ENCODE measurements around the gene UTS2B.

Gene UTS2B

GRCh38 chr3:191340966-191341365 is 10.6 kb upstream of the UTS2B start:
- no peaks in the 10 kb centered on the region for H3K36me3 Mint-ChIP-seq (ENCODE audit: low read depth)
- H3K27ac Mint-ChIP-seq, result no peak overlapping the region
- H3K9me3 Mint-ChIP-seq, result no peaks in the 10 kb centered on the region
- H3K27me3 Mint-ChIP-seq, result no peaks in the 10 kb centered on the region
- peaks cover 47% of the 10 kb centered on the region for H3K4me1 Mint-ChIP-seq (ENCODE audit: low read depth)
- no peak overlapping the region for H3K4me3 Mint-ChIP-seq

DNA sequence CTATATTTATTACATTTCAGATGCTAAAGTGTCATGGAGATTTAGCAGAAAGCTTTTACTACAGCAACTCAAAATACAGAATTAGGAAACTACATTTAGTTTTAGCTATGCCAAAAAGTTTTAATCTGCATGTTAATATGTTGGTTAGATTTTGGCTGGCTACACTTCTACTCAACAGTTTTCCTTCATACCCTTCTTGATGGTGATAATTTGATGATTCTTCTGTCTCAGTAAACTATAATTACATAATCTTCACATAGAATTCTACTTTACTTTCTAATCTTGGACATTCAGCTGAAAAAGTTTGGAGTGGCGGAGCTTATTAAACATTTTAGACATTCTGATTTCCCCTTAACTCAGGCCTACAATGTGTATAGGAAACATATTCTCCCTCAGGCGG is 10.0 kb upstream of the UTS2B start:
- H3K27me3 Mint-ChIP-seq, result no peaks in the 10 kb centered on the region
- H3K4me3 Mint-ChIP-seq, result no peak overlapping the region
- H3K27ac Mint-ChIP-seq, result no peak overlapping the region
- no peaks in the 10 kb centered on the region for H3K9me3 Mint-ChIP-seq
- peaks cover 49% of the 10 kb centered on the region for H3K4me1 Mint-ChIP-seq (ENCODE audit: low read depth)
- no peaks in the 10 kb centered on the region for H3K36me3 Mint-ChIP-seq (ENCODE audit: low read depth)

DNA sequence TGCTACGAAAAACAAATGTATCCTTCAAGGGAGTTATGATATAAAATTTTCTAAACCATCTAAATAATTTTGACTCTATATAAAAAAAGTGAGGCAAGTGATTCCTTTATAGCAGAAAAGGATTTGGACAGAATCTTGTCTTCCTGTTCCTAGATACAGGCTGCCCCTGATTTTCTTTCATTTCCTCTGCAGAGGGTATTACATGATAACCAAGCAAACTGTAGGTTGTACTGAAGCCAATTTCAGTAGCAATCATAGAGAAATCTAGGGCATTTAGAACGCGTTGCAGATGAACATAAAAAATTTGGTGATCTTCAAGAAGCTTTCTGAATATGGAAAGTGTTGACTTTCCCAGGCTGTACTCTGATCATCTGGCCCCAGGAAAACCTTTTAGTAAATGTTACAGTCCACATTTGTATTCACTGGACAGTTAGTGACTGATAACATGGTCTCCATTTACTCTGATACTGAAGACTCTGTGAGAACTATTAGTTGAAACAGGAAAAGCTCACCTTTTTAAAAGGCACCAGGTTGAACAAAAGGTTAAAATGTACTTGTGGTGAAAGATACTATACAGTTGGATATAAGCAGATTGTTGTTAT is 9.1 kb upstream of the UTS2B start:
- no peaks in the 10 kb centered on the region for H3K9me3 Mint-ChIP-seq
- H3K36me3 Mint-ChIP-seq (ENCODE audit: low read depth), result no peaks in the 10 kb centered on the region
- no peak overlapping the region for H3K27ac Mint-ChIP-seq
- no peaks in the 10 kb centered on the region for H3K27me3 Mint-ChIP-seq
- H3K4me1 Mint-ChIP-seq (ENCODE audit: low read depth), result peaks cover 55% of the 10 kb centered on the region
- H3K4me3 Mint-ChIP-seq, result no peak overlapping the region

DNA sequence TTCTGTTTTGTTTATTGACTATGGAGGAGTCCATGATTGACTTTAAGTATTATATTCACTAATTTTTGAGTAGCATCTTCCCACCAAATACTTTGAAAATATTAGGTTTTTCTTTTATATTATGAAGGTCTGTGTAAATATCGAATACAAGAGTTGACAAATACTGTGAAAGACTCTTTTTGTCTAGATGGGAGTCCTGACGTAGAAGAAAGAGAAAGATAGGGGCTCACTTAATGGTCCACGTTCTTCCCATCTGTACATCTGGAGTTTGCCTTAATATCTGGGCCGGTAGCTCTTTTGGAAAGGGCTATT is 7.8 kb upstream of the UTS2B start:
- peak overlapping the region; percentile 19 for H3K27ac Mint-ChIP-seq

DNA sequence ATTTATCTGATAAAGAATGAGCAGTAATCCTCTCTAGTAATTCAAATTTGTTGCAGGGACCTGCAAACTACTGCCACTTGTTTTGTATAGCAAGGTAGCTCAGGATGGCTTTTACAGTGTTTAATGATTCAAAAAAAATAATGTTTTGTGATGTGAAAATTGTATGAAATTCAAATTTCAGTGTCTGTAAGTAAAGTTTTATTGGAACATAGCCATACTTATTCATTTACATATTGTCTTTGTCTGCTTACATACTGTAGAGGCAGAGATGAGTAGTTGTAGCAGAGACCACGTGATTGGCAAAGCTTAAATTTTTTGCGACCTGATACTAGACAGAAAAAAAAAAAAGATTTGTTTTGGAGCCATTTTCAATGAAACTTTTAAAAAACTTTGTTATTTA is 6.5 kb upstream of the UTS2B start:
- H3K4me1 Mint-ChIP-seq (ENCODE audit: low read depth), result peaks cover 66% of the 10 kb centered on the region
- H3K4me3 Mint-ChIP-seq, result no peak overlapping the region
- H3K9me3 Mint-ChIP-seq, result no peaks in the 10 kb centered on the region
- peak overlapping the region; percentile 36 for H3K27ac Mint-ChIP-seq
- H3K27me3 Mint-ChIP-seq, result peaks cover 9% of the 10 kb centered on the region
- no peaks in the 10 kb centered on the region for H3K36me3 Mint-ChIP-seq (ENCODE audit: low read depth)

More for the DNA sequence above, 7.8 kb upstream of the UTS2B start:
- no peaks in the 10 kb centered on the region for H3K9me3 Mint-ChIP-seq
- H3K27me3 Mint-ChIP-seq, result no peaks in the 10 kb centered on the region
- H3K36me3 Mint-ChIP-seq (ENCODE audit: low read depth), result no peaks in the 10 kb centered on the region
- H3K4me3 Mint-ChIP-seq, result no peak overlapping the region
- peaks cover 61% of the 10 kb centered on the region for H3K4me1 Mint-ChIP-seq (ENCODE audit: low read depth)

DNA sequence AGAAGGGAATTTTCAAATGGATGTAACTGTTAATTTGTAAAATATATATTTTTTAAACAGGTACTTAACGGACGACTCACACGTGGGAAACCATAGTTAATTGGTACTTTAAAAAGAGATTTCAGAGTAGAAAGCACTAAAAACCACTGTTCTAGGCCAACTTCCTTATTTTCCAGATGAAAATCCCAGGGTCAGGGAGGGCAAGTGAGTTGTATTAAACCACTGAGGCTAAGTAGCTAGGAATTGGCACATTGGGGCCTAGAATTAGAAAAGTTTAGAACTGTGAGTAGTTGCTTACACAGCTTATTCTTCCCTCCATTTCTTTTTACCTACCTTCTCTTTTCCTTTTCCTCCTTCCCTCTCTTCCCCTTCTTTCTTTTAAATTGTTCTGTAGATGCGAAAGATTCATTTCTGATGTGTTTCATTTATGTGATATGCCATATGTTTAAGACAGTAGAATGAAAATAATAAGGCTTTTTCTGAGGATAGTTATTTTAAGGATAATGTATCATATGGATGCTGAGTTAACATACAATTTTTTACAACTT is 4.1 kb upstream of the UTS2B start:
- peaks cover 73% of the 10 kb centered on the region for H3K4me1 Mint-ChIP-seq (ENCODE audit: low read depth)
- H3K4me3 Mint-ChIP-seq, result no peak overlapping the region
- H3K27me3 Mint-ChIP-seq, result peaks cover 26% of the 10 kb centered on the region
- H3K36me3 Mint-ChIP-seq (ENCODE audit: low read depth), result no peaks in the 10 kb centered on the region
- no peaks in the 10 kb centered on the region for H3K9me3 Mint-ChIP-seq
- peak overlapping the region; percentile 45 for H3K27ac Mint-ChIP-seq

DNA sequence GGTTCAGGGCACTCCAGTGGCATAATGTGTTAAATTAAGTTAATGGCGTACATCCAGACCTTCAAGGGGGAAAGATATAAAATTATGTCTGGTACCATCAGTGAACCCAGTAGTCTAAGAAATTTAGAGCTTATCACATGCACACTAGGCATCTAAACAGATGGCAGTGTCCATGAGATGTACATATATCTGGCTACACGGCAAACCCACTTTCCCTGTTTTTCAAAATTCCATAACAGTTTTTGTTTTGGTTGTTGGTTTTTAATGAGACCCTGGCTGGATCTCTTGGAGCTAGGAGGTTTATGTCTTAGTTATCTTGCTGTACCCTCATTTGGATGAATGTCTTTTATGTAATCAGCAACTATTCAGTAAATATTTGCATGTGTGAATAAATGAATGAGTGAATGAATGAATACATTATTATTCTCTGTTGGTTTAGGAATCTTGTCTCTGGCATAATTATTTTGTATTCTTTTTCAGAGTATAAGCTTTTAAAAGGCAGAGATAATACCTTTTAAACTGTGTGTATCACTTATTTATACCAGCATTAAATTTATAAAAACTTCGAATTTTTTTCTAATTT is 3.1 kb upstream of the UTS2B start:
- Mint-ChIP-seq H3K9me3 (peaks cover under 1% of the 10 kb centered on the region), H3K27me3 (peaks cover 31% of the 10 kb centered on the region), H3K27ac (no peak overlapping the region), H3K4me1 (ENCODE audit: low read depth) (peaks cover 70% of the 10 kb centered on the region), H3K4me3 (no peak overlapping the region), H3K36me3 (ENCODE audit: low read depth) (no peaks in the 10 kb centered on the region)

GRCh38 chr3:191331388-191331787 is 1.1 kb upstream of the UTS2B start:
- Mint-ChIP-seq H3K36me3 (ENCODE audit: low read depth) (no peaks in the 10 kb centered on the region), H3K27ac (no peak overlapping the region), H3K9me3 (peaks cover 4% of the 10 kb centered on the region), H3K4me3 (peak overlapping the region; percentile 76), H3K4me1 (ENCODE audit: low read depth) (peaks cover 52% of the 10 kb centered on the region), H3K27me3 (peaks cover 34% of the 10 kb centered on the region)

- Mint-ChIP-seq H3K36me3 (ENCODE audit: low read depth) (no peaks in the 10 kb centered on the region), H3K27ac (peak overlapping the region; percentile 74), H3K9me3 (peaks cover 4% of the 10 kb centered on the region), H3K4me3 (peak overlapping the region; percentile 76), H3K27me3 (peaks cover 34% of the 10 kb centered on the region), H3K4me1 (ENCODE audit: low read depth) (peaks cover 47% of the 10 kb centered on the region)
These were observed 263 bp upstream of the UTS2B start for GRCh38 chr3:191330530-191331048.

DNA sequence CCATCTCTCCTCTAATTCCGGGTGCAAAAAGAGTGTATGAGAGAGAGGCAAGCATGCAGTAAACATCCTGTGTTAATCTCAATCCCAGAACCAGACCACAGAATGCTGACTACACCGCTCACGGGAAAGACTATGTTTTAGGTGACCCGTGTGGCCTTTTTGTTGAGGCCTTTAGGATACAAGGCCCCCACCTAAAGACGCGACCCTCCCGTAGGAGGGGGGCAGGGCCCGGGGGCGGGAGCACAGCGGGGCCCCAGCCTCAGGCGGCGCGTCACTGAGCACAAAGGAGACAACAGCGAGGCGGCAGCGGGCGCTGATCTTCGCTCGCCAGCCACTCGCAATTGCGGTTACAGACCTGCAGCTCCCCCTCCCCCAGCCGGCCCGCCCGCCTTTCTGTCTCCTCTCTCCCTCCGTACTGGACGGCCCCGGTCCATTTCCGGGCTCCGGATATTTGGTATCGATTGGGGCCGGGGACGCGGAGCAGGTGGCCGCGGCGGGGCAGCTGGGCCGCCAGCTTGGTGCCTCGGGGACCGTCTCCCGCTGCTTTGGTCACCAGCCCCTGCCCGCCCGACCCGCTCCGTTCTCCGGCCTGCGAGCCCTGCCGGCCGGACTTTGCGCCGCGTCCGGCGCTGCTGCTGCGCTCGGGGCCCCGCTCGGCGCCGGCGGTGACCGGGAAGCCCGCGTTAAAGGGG is 1.2 kb downstream of the UTS2B start, which contains the start of gene CCDC50:
Gene CCDC50, plus strand, starts transcription at position 433 of the 692 bp plus-strand sequence. CDS start 281 bp downstream, outside the sequence.
- H3K9me3 Mint-ChIP-seq, result peaks cover 4% of the 10 kb centered on the region
- H3K4me3 Mint-ChIP-seq, result peak within 1 kb of the TSS; percentile 76
- peak within 1 kb of the TSS; percentile 74 for H3K27ac Mint-ChIP-seq
- peaks cover 32% of the 10 kb centered on the region for H3K4me1 Mint-ChIP-seq (ENCODE audit: low read depth)
- no peaks in the 10 kb centered on the region for H3K36me3 Mint-ChIP-seq (ENCODE audit: low read depth)
- H3K27me3 Mint-ChIP-seq, result peaks cover 34% of the 10 kb centered on the region

- Mint-ChIP-seq H3K4me1 (ENCODE audit: low read depth) (peaks cover 29% of the 10 kb centered on the region), H3K36me3 (ENCODE audit: low read depth) (no peaks in the 10 kb centered on the region), H3K4me3 (peak overlapping the region; percentile 70), H3K27ac (peak overlapping the region; percentile 34), H3K9me3 (peaks cover 4% of the 10 kb centered on the region), H3K27me3 (peaks cover 34% of the 10 kb centered on the region)
These were observed 1.9 kb downstream of the UTS2B start for GRCh38 chr3:191328383-191328961.

- H3K9me3 Mint-ChIP-seq, result peaks cover 4% of the 10 kb centered on the region
- H3K4me3 Mint-ChIP-seq, result no peak overlapping the region
- H3K36me3 Mint-ChIP-seq (ENCODE audit: low read depth), result no peaks in the 10 kb centered on the region
- peaks cover 29% of the 10 kb centered on the region for H3K27me3 Mint-ChIP-seq
- peaks cover 25% of the 10 kb centered on the region for H3K4me1 Mint-ChIP-seq (ENCODE audit: low read depth)
- no peak overlapping the region for H3K27ac Mint-ChIP-seq
These were observed 2.8 kb downstream of the UTS2B start for GRCh38 chr3:191327526-191327925.

DNA sequence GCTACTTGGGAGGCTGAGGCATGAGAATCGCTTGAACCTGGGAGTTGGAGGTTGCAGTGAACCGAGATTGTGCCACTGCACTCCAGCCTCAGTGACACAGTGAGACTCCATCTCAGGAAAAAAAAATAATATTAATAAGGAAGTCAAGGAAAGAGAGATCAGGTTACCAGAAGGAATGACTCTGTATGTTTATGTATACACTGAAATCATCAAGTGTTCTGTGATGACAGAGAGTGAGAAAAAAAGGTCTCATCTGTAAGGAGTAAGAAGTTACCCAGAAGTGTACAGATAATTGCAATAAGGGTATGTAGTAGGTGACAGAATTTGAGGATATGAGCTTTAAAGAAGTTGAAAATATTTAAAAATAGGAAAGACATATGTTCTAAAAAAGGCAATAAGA is 5.4 kb downstream of the UTS2B start:
- H3K4me3 Mint-ChIP-seq, result no peak overlapping the region
- H3K36me3 Mint-ChIP-seq (ENCODE audit: low read depth), result no peaks in the 10 kb centered on the region
- no peak overlapping the region for H3K27ac Mint-ChIP-seq

GRCh38 chr3:191321019-191321767 is 9.1 kb downstream of the UTS2B start:
- H3K27ac Mint-ChIP-seq, result no peak overlapping the region
- H3K4me1 Mint-ChIP-seq (ENCODE audit: low read depth), result no peaks in the 10 kb centered on the region
- H3K4me3 Mint-ChIP-seq, result no peak overlapping the region
- H3K36me3 Mint-ChIP-seq (ENCODE audit: low read depth), result no peaks in the 10 kb centered on the region
- peaks cover 3% of the 10 kb centered on the region for H3K27me3 Mint-ChIP-seq
- no peaks in the 10 kb centered on the region for H3K9me3 Mint-ChIP-seq

More for the DNA sequence above, 5.4 kb downstream of the UTS2B start:
- peaks cover 12% of the 10 kb centered on the region for H3K27me3 Mint-ChIP-seq
- peaks cover 4% of the 10 kb centered on the region for H3K9me3 Mint-ChIP-seq
- peaks cover 8% of the 10 kb centered on the region for H3K4me1 Mint-ChIP-seq (ENCODE audit: low read depth)

Data from stimulated activated naive CD8-positive, alpha-beta T cell treated with anti-CD3 and anti-CD28 coated beads, Interleukin-15, Interleukin-2, amounts not matched to agents 100 ng/mL and 50 ng/mL, for 24 hours (primary cell).